HEK293 (cell line): ENCODE results near the gene RAB9B.

Source experiments
- CTCF ChIP-seq: fragments of 450-650 bp; formaldehyde crosslinking; IDR thresholded peaks from 2 replicates; pipeline ENCODE4 v1.5.1; 2016; ENCODE audit warnings: missing biosample characterization, missing genetic modification characterization
- MEIS1 ChIP-seq: sonication (generic); formaldehyde crosslinking; IDR thresholded peaks from 2 replicates; pipeline ENCODE4 v1.8.1; 2022; ENCODE audit warnings: missing genetic modification reagents, mild to moderate bottlenecking, borderline replicate concordance
- ZNF18 ChIP-seq: fragments of 450-650 bp; formaldehyde crosslinking; IDR thresholded peaks from 2 replicates; pipeline ENCODE4 v1.5.1; 2016; ENCODE audit warnings: missing biosample characterization, missing genetic modification characterization
- ZNF501 ChIP-seq: fragments of 450-650 bp; formaldehyde crosslinking; IDR thresholded peaks from 2 replicates; pipeline ENCODE4 v1.5.1; 2016; ENCODE audit warnings: missing biosample characterization, missing genetic modification characterization
- ZNF837 ChIP-seq: fragments of 450-650 bp; formaldehyde crosslinking; IDR thresholded peaks from 2 replicates; pipeline ENCODE4 v1.5.1; 2016; ENCODE audit warnings: missing biosample characterization, missing genetic modification characterization

- no peak for TF ChIP-seq ZNF18 (tag by site-specific recombination)
- no peak for TF ChIP-seq MEIS1 (CRISPR knock-in tag)
- no peak for TF ChIP-seq ZNF837
- no peak for TF ChIP-seq ZNF501 (tag by site-specific recombination)
- no peak for TF ChIP-seq CTCF (tag by site-specific recombination)
Observed at GRCh38 chrX:103861200-103861599, 29.1 kb upstream of the RAB9B start.
